ENCODE data around the gene CAPN2.

Gene CAPN2

DNA sequence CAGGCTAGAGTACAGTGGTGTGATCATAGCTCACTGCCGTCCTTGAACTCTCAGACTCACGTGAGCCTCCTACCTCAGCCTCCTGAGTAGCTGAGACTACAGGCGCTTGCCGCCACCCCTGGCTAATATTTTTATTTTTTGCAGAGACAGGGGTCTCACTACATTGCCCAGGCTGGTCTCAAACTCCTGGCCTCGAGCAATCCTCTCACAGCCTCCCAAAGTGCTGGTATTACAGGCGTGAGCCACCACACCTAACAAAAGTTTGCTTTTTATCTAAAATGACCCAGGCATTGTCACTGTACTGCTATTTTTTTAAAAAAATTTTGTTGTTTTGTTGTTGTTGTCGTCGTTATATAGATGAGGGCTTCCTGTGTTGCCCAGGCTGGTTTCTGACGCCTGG, 46.4 kb downstream of the CAPN2 start:
- DNase-seq (ENCODE audit: low read depth in 1 of 2, low spot score in 1 of 2) = no peak

DNA sequence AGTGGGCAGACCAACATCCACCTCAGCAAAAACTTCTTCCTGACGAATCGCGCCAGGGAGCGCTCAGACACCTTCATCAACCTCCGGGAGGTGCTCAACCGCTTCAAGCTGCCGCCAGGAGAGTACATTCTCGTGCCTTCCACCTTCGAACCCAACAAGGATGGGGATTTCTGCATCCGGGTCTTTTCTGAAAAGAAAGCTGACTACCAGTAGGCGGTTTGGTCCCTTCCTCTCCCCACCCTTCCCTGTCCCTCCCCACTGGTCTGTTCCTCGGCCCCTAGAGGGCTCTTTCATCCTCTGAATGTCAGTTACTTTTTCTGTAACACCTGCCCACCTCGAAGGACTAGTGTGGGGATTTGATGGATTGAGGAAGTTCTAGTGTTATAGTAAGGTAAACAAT, 46.9 kb downstream of the CAPN2 start:
- no peak for DNase-seq (ENCODE audit: low read depth in 1 of 2, low spot score in 1 of 2)

DNA sequence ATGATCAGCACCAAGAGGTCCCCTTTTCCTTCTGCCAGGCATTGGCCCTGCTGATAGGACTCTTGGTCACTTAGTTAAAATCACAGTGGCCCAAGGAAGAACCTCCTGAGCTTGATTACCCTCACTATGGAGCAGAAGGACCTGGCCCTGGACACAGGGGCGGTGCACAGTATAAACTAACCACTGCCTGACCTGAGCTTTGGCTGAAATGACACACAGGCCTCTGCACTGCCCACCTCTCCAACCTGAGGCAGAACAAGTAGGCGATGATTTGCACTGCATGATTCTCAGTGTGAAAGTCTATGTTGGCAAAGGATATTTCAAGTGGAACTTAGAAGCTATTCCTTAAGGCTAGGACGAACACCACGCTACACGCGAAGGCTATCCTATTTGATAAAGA, 48.5 kb downstream of the CAPN2 start:
- DNase-seq (ENCODE audit: low read depth in 1 of 2, low spot score in 1 of 2) = no peak

DNA sequence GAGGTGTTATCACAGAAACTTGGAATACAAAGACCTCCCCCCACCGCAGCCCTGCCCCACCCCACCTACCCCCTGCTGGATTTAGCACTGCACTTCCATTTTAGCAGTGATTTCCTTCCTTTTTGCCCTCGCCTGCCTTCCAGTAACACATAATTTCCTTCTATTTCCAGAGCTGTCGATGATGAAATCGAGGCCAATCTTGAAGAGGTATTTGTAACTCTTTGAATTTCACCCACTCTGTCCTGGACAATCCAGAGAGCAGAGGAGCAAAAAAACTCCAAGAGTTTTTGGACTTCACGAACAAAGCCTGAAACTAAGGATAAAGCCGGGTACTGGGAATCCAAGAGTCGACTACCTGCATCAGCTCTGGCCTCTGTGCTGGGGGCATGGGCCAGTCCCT, 49.1 kb downstream of the CAPN2 start:
- no peak for DNase-seq (ENCODE audit: low read depth in 1 of 2, low spot score in 1 of 2)

DNA sequence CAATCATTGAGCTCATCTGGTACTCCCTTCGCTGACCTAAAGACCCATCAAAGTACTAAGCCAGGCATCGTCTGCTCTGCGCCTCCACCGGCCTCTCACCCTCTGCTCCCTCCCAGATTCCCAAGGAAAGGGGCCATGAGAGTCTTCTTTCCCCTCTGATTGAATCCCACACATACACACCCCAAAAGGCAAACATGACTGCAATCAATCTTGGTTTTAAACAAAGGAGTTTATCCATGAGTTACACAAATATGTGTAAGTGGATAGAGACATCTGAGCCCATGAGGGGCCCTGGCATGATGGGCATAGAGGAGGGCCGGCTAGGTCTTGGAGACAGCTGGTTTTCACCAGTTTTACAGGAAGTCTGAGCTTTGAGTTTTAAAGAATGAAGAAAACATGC, 50.9 kb downstream of the CAPN2 start:
- DNase-seq (ENCODE audit: low read depth in 1 of 2, low spot score in 1 of 2) = no peak

DNA sequence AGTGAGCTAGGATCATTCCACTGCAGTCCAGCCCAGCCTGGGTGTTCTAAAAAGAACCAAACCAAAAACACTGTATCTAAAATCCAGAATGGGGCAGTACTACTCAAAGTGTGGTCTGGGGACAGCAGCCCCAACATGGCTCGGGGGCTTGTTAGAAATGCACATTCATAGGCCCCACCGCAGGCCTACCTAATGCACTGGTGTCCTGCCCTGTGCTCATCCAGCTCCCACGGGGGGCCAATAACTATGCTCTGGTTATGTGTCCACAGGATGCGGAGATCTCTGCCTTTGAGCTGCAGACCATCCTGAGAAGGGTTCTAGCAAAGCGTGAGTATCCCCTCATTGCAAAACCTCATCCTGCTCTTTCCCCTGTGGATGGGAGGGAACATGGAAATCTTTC, 51.5 kb downstream of the CAPN2 start:
- DNase-seq (ENCODE audit: low read depth in 1 of 2, low spot score in 1 of 2) = no peak

DNA sequence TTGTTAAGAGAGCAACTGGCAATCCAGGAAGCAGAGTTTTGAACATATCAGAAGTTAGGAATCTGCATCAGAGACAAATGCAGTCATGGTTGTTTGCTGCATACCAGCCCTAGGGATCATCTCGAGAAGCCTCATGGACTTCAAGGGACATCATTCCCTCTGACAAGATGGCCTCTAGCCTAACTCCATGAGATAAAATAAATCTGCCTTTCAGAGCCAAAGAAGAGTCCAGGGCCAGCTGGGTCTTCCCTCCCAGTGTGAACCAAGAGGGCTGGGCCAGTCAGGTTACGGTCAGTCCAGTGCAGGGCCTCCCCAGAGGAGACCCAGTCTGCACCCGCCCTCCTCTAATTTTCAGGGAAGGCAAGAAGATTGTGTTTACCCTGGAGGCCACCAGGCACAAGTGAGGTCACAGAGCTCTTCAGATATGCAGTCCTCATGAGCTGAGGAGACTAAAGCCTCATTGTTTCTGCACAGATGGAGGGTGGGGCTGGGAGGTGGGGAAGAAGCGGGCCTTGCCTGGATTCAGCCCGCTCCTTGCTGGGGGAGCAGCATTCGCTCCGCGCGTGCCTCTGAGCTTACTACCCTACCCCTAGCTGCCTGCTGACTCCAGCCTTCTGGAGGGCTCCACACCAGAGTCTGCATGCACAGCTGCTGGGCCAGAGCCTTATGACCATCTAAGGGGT, 52.8 kb downstream of the CAPN2 start:
- DNase-seq (ENCODE audit: low read depth in 1 of 2, low spot score in 1 of 2) = no peak

DNA sequence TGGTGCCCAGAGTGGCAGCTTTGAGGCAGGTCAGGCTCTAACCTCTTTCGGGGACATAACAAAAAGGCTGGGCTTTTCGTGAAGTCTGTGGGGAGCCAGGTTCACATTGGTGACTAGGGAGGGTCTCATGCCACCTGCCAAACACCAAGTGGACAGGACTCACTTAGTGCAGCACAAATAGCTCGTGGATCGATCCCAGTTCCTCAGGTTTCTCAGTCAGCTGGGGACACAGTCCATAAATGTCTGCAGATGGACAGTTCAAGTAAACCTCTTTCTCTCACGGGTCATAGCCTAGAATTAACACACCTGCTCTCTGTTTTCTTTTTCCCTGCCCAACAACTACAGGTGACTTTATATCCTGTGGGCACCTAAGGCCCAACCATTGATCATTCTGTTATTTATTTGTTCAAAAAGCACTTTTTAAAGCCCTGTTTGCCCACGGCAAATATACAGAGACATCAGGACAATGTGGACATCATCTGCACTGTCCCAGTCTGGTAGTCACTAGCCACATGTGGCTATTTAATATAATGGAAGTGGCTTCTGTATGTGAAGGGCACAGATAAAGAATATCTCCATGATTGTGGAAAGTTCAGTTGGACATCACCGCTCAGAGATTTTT, 53.5 kb downstream of the CAPN2 start:
- no peak for DNase-seq (ENCODE audit: low read depth in 1 of 2, low spot score in 1 of 2)

DNA sequence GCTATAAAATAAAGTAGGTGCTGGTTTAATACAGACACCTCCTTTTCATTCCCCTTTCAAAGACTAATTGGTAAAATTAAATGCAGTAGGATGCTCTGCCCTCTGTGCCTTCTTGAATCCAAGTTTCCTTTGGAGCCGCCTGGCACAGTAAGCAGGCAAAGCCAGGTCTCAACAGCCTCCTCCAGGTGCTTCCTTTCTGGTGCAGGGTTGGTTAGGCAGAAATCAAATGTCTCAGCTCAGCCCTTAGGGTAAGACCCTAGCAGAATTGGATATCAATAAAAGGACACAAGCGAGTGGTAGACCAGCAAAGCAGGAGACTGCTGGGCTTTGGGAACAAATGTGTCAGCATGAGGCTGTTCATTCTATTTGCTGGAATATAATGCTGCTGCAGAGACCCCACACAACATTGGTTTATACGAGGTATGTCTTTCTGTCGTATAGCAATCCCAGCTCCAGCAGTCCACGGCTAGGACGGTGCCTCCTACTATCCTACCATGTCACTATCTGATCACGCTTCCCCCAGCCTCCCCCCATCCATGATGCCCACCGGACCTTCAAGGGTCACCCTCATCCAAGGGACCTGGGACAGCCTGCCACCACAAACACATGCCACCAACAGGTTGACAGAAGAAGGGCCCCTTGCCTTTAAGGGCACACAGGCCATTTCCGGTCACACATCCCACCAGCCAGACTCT, 58.4 kb downstream of the CAPN2 start:
- no peak for DNase-seq (ENCODE audit: low read depth in 1 of 2, low spot score in 1 of 2)

DNA sequence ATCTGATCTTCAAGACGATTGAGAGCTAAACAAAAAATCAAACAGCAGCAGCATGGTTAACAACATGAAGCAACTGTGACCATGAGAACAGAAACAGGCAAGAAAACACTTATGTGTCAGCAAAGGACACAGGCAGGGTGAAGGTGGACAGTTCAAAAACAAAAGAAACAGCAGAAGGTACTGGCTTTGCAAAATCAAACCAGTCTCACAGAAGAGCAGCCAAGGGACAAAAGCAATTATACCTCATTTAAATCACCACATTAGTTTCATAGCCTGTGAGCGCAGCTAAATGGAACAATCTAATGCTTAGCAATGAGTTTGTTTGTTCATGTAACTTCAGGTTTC, 59.1 kb downstream of the CAPN2 start:
- DNase-seq (ENCODE audit: low read depth in 1 of 2, low spot score in 1 of 2) = no peak

DNA sequence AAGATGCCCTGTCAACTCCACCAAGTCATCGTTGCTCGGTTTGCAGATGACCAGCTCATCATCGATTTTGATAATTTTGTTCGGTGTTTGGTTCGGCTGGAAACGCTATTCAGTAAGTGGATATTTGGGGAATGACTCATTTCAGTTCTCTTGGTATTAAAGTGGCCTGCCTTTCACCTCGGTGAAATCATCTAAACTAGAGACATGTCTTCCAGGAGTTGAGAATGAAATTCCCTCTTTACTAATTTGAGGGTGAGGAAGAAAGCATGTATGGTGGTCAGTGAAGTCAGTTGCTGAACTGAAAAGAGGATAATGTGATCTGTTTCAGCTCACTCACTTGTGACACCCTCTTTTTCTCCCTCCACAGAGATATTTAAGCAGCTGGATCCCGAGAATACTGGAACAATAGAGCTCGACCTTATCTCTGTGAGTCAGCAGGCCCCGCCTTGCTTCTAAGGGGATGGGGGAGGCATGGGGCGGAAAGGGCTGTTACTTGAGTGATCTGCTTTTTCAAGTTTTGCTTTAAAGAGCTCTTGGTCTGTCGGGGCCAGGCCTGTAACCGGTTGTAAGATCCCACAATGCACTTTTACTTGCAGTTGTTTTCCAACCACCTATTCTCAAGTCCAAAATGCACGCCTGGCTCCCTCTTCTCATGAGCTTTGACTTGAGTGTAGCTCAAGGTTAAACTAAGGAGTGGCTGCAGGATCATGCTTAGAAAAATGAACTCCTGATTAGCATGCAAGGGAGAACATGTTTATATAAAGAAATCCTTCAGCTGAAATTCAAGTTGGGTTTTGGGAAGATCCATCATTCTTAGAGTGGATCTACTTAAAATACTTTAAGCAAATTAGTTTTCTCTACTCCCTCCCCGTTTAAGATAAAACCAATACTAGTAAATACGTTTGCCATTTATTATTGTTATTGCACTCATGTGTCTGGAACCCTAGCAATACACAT, 59.8 kb downstream of the CAPN2 start:
- DNase-seq (ENCODE audit: low read depth in 1 of 2, low spot score in 1 of 2) = no peak

DNA sequence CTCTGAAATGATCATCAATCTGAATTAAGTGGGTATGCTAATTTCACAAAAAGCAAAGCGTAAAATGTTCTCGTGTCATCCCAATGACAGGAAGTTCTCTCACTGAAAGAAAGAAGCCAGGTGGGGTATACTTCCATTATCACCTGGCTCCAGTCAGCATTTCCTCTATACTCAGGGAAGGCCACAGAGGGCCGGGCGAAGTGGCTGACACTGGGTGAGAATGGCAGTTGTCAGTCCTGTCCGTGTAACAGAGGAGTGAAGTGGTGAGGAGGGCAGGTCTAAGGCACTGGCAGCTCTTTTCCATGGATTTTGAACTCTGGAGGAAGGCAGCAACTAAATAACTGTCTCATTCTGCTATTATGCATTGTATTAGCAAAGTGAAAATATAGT, 60.4 kb downstream of the CAPN2 start:
- DNase-seq (ENCODE audit: low read depth in 1 of 2, low spot score in 1 of 2) = no peak

DNA sequence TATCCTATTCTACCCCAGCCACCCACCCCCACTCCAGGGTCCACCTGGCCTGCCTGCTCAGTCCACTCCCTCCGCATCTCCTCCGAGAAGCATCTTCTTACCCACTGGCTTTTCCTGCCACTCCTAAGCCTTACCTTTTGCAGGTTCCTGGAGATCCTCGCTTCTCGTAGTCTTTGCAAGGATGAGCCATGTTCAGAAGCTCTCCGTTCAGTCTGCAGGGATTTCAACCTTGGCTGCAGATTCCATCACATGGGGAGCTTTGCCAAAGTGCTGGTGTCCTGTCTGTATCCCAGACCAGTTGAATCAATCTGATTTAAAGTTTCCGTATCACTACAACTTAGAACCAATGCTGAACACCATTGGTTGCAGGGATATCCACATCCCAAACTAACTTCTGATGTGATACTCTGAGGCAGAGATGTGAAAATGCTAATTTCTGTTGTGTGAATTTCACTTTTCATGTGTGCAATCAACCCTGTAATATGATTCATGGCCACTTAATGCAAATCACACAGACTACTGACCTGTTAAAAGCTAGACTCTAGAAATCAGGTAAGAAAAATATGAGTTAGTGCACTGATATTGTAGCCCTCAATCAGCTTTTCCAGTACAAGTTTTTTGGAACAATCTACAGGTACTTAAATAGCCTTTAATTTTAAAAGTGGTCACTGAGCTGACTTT, 61.9 kb downstream of the CAPN2 start:
- no peak for DNase-seq (ENCODE audit: low read depth in 1 of 2, low spot score in 1 of 2)

DNA sequence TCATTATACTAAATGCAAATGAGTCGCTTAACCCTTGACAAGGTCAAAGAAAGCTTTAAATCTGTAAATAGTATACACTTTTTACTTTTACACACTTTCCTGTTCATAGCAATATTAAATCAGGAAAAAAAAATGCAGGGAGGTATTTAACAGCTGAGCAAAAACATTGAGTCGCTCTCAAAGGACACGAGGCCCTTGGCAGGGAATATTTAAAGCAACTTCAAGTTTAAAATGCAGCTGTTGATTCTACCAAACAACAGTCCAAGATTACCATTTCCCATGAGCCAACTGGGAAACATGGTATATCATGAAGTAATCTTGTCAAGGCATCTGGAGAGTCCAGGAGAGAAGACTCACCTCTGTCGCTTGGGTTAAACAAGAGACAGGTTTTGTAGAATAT, 62.7 kb downstream of the CAPN2 start:
- DNase-seq (ENCODE audit: low read depth in 1 of 2, low spot score in 1 of 2) = no peak

DNA sequence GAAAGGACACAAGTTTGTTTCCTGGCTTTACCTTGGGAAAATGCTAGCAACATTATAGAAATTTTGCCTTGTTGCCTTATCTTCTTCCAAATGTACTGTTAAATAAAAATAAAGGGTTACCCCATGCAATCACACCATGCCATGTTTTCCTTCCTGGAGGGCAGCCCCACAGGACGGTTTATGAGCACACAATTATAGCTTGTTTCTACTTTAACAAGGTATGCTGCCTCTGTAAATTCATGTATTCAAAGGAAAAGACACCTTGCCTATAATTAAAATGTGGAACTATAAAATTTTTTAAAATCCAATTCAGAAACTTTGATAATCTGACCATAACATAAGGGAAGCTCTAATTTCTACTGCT, 63.4 kb downstream of the CAPN2 start:
- no peak for DNase-seq (ENCODE audit: low read depth in 1 of 2, low spot score in 1 of 2)

DNA sequence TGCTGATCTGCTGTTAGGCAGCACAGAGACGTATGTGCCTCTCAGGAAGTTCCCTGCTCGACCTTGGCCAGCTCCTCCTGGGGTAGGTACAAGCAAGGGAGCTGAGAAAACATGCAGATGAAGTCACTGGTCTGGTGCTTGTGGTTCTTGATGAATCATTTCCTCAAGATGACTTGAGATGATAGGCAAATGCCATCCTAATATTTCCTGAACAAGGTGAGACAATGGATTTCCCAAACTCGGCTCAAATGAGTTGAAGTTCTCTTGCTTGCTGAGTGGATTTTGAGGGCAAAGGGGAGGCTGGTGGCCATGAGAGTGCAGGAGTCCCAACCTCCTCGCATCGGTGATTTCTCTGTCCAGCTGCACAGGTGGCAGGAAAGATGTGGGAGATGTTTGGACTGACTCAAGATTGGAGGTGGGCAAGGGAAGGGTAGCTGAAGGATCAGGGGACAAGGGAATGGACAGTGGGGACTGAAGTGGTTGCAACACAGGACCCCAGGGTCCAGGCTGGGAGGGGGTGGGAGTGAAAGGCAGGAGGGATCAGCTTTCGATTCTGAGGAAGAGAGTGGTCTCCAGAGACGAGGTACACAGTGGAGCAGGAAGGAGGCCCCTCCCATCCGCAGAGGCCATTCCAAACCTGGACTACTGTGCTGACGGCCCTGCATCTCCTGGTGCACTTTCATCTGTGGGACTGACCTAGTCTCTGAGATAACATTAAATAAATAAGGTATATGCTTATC, 63.9 kb downstream of the CAPN2 start:
- DNase-seq (ENCODE audit: low read depth in 1 of 2, low spot score in 1 of 2) = peak in 1 of 2 donors; percentile 12

DNA sequence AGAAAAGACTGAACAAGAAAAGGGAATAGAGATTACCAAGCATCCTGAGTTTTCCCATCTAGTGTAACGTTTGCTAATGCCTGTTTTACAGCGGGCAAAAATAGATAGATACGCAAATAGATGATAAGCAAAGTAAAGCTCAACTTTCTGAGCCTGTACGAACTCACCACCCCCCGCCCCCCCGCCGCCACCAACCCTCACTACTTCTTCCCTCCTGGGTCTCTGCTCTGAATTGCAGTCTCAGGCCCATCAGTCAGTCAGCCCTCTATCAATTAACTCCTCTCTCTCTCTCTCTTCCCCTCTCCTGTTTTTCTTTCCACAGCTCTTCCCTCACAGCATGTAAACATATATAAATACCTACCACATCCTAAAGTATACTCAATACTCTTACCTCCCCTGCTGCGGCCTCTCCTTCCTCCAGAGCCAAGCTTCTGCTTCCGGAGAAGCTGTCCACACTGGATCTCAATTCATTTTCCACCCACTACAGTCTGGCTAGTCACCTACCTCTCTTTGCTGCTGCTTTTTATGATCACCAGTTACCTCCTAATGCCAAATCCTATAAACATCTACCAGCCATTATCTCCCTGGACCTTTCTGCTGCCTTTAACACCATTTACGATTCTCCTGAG, 64.6 kb downstream of the CAPN2 start:
- DNase-seq (ENCODE audit: low read depth in 1 of 2, low spot score in 1 of 2) = no peak

DNA sequence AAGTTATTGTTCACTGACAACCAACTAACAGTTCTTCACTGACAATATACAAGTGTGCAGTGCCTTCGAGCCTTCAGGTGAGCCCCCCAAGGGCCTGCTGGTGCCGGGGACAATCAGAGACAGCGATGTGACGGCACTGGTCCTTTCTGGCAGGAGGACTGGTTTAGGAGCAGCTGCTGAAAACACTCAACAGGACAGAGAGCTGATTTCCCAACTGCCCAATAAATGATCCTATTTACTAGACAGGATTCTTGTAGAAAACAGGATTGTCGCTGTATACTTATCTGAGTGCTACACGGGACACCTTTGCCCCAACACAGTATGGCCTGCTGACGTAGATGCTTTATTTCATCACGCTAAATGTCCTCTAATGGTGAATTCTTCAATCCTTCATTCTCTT, 68.0 kb downstream of the CAPN2 start:
- no peak for DNase-seq (ENCODE audit: low read depth in 1 of 2, low spot score in 1 of 2)

DNA sequence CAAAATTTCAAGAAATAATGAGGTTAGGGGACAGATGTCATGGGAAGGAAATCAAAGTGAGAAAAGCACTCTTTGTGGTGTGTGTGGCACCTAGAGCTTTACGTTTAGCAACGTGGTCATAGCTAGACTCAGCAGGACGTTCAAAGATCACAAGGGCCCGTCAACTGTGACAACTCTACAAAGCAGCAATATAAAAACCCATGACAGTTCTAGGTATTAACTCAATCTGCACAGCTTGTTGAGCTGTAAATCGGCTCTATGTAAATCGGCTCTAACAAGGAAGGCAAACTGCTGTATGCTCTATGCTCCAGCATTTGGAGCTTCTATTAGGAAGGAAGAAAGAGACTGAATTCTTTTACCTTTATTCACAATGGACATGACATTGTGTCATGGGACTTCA, 68.6 kb downstream of the CAPN2 start:
- DNase-seq (ENCODE audit: low read depth in 1 of 2, low spot score in 1 of 2) = no peak

DNA sequence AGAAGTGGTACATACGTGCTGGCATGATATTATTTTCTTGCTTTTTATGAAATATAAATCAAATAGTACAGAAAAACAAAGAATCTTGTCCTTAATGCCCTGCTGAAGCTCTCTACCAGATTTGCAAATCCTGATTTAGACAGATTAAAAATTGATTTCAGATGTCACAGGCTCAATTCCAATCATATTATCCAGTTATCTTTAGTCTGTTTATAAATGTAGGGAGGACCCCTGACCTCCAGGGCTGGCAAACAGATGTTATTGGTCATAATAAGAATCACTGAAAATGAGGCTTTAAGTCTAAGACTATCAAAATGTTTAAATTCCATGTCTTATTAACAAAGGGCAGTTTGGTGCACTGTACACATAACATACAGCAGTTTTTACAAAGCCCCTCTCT, 71.3 kb downstream of the CAPN2 start:
- no peak for DNase-seq (ENCODE audit: low read depth in 1 of 2, low spot score in 1 of 2)

Data from stimulated activated CD4-positive, alpha-beta T cell treated with anti-CD3 and anti-CD28 coated beads, Interleukin-15, amount 100 ng/mL, for 1 hour (primary cell).